ENCODE measurements around the gene MTHFR.
A peak's percentile ranks its signal among the peaks of the same experiment; 100 is the strongest.

DNA sequence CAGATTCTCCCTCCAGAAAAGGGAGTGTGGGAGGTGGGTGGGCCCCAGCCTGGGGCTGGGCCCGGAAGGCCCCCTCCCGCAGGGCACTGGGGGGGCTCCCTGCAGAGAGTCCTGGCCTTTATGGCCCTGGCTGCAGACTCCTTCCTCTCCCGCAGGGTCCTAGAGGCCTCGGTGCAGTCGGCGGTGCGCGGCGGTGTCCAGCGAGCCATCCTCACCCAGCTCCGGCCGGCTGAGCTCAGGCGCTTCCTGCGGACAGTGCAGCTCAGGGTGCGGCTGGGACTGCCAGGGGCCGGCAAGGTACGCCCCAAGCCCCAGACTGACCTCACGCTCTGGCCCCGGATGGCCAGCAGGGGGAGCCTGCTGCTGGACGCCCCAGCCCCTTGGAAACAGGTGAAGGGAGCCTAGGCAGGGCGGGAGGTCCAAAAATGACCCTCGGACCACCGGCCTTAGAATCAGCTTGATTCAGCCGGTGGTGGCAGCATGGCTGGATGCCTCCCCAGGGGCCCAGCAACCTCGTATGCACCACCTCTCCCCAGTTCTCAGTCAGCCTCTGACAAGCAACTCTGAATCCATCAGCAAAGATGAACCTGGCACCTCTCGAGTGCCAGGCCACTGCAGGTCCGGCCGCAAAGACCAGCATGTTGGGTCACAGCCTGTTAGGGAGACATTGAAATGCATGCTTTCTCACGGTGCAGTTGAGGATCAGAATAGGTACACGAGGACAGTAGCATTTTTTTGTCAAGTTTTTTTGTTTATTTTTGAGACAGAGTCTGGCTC lies 20.6 kb downstream of the MTHFR start:
- TF ChIP-seq CTCF (IDR thresholded peaks at IDR 0.05) (peak; percentile 52 to 76), EP300 (IDR thresholded peaks at IDR 0.05) (no peak), POLR2A (IDR thresholded peaks at IDR 0.05) (no peak)

Data from suprapubic skin (tissue), 3 donors.